Measurements from ENCODE around the gene PGAP6. TPM values are rescaled to one million over a fixed set of nuclear protein-coding genes. Genes with fewer than 3 reads are reported as not detected.

PGAP6 gene
- total and polyA plus RNA-seq, 9 of the 15 experiments (the other 6 are each of a cell fraction or from before 2014, with no cell fraction given): 0.45 to 50.2 (median 39.3) TPM

DNA sequence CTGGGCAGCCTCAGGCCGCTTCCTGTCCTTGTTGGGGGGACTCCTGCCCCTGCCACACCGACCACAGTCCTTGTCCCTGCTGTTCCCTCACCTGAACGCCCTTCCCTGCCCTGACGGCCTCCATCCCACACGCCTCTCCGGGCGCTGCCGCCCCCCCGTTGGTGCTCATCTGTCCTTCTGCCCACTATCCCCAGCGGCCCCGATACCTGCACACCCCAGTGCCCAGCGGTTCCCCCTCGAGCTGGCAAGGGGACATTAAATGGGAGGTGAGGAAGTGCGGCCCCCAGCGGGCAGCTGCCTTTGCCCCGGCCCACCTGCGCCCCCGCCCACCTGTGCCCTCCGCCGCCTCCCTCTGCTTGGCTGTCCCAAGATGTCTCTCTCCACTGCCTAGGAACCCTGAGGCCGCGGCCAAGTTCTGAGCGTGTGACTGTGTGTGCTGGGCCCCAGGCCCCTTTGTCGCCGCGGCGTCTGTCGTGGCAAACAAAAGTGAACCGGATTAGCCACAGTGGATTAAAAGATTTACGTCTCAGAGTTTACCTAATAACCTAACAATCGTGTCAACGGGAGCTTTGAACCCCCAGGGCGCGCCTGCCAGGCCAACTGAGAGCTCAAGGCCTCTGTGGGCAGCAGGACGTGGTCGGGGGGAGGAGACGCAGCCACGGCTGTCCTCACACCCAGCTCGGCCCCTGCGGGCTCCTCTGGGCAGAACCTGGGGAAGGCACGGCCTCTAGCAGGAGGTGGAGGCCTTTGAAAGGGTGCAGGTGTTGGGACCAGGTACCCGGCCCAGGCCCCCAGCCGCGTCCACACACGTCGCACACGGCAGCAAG, 21.7 kb downstream of the PGAP6 start (continued):
- TF ChIP-seq, protein P1, sequence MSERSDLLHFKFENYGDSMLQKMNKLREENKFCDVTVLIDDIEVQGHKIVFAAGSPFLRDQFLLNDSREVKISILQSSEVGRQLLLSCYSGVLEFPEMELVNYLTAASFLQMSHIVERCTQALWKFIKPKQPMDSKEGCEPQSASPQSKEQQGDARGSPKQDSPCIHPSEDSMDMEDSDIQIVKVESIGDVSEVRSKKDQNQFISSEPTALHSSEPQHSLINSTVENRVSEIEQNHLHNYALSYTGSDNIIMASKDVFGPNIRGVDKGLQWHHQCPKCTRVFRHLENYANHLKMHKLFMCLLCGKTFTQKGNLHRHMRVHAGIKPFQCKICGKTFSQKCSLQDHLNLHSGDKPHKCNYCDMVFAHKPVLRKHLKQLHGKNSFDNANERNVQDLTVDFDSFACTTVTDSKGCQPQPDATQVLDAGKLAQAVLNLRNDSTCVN (CRISPR knock-in tag; IDR thresholded peaks at IDR 0.05): no peak
- TF ChIP-seq, protein P2, sequence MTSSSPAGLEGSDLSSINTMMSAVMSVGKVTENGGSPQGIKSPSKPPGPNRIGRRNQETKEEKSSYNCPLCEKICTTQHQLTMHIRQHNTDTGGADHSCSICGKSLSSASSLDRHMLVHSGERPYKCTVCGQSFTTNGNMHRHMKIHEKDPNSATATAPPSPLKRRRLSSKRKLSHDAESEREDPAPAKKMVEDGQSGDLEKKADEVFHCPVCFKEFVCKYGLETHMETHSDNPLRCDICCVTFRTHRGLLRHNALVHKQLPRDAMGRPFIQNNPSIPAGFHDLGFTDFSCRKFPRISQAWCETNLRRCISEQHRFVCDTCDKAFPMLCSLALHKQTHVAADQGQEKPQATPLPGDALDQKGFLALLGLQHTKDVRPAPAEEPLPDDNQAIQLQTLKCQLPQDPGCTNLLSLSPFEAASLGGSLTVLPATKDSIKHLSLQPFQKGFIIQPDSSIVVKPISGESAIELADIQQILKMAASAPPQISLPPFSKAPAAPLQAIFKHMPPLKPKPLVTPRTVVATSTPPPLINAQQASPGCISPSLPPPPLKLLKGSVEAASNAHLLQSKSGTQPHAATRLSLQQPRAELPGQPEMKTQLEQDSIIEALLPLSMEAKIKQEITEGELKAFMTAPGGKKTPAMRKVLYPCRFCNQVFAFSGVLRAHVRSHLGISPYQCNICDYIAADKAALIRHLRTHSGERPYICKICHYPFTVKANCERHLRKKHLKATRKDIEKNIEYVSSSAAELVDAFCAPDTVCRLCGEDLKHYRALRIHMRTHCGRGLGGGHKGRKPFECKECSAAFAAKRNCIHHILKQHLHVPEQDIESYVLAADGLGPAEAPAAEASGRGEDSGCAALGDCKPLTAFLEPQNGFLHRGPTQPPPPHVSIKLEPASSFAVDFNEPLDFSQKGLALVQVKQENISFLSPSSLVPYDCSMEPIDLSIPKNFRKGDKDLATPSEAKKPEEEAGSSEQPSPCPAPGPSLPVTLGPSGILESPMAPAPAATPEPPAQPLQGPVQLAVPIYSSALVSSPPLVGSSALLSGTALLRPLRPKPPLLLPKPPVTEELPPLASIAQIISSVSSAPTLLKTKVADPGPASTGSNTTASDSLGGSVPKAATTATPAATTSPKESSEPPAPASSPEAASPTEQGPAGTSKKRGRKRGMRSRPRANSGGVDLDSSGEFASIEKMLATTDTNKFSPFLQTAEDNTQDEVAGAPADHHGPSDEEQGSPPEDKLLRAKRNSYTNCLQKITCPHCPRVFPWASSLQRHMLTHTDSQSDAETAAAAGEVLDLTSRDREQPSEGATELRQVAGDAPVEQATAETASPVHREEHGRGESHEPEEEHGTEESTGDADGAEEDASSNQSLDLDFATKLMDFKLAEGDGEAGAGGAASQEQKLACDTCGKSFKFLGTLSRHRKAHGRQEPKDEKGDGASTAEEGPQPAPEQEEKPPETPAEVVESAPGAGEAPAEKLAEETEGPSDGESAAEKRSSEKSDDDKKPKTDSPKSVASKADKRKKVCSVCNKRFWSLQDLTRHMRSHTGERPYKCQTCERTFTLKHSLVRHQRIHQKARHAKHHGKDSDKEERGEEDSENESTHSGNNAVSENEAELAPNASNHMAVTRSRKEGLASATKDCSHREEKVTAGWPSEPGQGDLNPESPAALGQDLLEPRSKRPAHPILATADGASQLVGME (CRISPR knock-in tag; IDR thresholded peaks at IDR 0.05): no peak
- TF ChIP-seq NONO (IDR thresholded peaks at IDR 0.05; ENCODE audit: low read depth in 2 of 2, low read length in 1 of 2) (no peak), HDAC6 (IDR thresholded peaks at IDR 0.05; ENCODE audit: low read depth, low read length) (no peak), WHSC1 (IDR thresholded peaks at IDR 0.05; ENCODE audit: low read length) (no peak), POLR2A (conservative IDR thresholded peaks at IDR 0.05) (no peak)

Data from K562 (cell line).